ENCODE data around the gene FPR3. TPM values are rescaled to one million over a fixed set of nuclear protein-coding genes. Genes with fewer than 3 reads are reported as not detected.

Gene FPR3
- total RNA-seq, 1 donor from 2014 or later = not detected

Other genes with a start within 250 kb of the FPR3 start
- 8.5 and 11.2 TPM in 2 replicates for gene ZNF175, start 223.9 kb upstream of the FPR3 start, total RNA-seq
- gene SIGLEC5, start 164.8 kb upstream of the FPR3 start, total RNA-seq = 0.93 TPM in 1 of 2 replicates, not detected in the other
- 0.35 and 0.44 TPM in 2 replicates for gene SIGLEC14, start 148.3 kb upstream of the FPR3 start, total RNA-seq
- gene SPACA6, start 101.8 kb upstream of the FPR3 start, total RNA-seq = 2.5 and 4.8 TPM in 2 replicates
- gene HAS1, start 71.2 kb upstream of the FPR3 start, total RNA-seq = not detected in 2 replicates
- gene FPR1, start 43.3 kb upstream of the FPR3 start, total RNA-seq = not detected in 2 replicates
- not detected in 2 replicates for gene FPR2, start 34.0 kb upstream of the FPR3 start, total RNA-seq
- gene ZNF577, start 92.8 kb downstream of the FPR3 start, total RNA-seq = 4.7 and 4.8 TPM in 2 replicates
- 3.6 and 6.8 TPM in 2 replicates for gene ZNF649, start 109.9 kb downstream of the FPR3 start, total RNA-seq
- 4.0 and 9.3 TPM in 2 replicates for gene ZNF613, start 132.3 kb downstream of the FPR3 start, total RNA-seq
- gene ZNF350, start 191.7 kb downstream of the FPR3 start, total RNA-seq = 4.1 and 5.7 TPM in 2 replicates
- gene ZNF615, start 213.1 kb downstream of the FPR3 start, total RNA-seq = 3.2 and 6.1 TPM in 2 replicates
- gene ZNF614, start 233.2 kb downstream of the FPR3 start, total RNA-seq = 8.8 TPM in 2 replicates

Measured in glomerular endothelial cell (primary cell).